ENCODE results near the gene CDK2AP2. TPM values are rescaled to one million over a fixed set of nuclear protein-coding genes. Genes with fewer than 3 reads are reported as not detected.

Gene CDK2AP2
- total RNA-seq, 2 donors from 2014 or later = 91.6 to 142 TPM

DNA sequence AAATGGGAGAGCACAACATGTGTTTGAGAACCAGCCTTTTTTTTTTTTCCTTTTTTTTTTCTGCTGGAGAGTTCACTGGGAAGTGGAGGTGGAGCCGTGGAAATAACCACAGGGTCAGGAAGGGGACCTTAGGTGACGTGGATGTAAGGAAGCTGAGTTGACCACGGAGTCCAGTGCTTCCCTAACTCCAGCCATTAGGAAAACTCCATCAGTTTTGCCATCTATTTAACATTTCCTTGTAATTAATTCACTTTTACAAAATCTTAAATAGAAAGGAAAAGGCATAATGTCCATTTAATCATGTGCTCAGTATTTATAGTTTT is 2.0 kb upstream of the CDK2AP2 start:
- Histone ChIP-seq H3K9me3 (no peaks in the 10 kb centered on the region), H3K36me3 (no peaks in the 10 kb centered on the region), H3K9ac (ENCODE audit: low read depth in 2 of 2, low read length in 2 of 2) (no peak overlapping the region), H3K27ac (no peak overlapping the region), H3K4me1 (peaks cover 17% of the 10 kb centered on the region), H3K27me3 (no peaks in the 10 kb centered on the region), H3K4me3 (no peak overlapping the region)
- DNase-seq = no peak
- TF ChIP-seq, protein P1, sequence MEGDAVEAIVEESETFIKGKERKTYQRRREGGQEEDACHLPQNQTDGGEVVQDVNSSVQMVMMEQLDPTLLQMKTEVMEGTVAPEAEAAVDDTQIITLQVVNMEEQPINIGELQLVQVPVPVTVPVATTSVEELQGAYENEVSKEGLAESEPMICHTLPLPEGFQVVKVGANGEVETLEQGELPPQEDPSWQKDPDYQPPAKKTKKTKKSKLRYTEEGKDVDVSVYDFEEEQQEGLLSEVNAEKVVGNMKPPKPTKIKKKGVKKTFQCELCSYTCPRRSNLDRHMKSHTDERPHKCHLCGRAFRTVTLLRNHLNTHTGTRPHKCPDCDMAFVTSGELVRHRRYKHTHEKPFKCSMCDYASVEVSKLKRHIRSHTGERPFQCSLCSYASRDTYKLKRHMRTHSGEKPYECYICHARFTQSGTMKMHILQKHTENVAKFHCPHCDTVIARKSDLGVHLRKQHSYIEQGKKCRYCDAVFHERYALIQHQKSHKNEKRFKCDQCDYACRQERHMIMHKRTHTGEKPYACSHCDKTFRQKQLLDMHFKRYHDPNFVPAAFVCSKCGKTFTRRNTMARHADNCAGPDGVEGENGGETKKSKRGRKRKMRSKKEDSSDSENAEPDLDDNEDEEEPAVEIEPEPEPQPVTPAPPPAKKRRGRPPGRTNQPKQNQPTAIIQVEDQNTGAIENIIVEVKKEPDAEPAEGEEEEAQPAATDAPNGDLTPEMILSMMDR (IDR thresholded peaks at IDR 0.05) = no peak
- intact Hi-C loops (cut with DNase I) = no loop called here

DNA sequence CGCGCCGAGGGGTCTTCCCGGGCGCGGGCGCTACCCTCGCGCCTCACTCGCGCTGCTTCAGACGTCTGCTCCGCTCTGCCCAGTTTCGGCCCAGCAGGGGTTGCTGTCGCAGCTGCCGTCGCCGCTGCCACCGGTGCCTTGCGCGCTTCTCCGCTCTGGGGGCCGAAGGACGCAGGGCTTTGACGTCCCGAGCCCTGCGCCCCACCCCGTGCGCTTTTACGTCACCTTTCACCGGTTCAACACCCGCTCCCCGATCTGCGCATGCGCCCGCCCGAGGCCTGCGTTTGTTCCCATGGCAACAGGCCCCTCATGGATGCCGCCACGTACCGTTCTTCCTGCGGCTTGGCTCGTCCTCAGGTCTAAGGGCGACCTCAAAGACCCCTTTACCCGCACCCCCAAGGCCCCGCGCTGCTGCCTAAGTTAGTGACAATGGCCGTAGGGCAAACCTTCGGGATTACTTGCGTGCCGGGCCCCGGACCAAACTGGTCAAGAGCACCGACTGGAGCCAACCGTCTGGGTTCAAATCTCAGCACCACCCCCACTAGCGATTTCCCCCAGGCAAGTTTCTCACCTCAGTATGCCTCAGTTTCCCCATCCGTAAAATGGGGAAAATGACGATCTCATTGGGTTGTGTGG is 642 bp upstream of the CDK2AP2 start:
- TF ChIP-seq, protein P1 (IDR thresholded peaks at IDR 0.05) = no peak
- Histone ChIP-seq H3K27ac (peak overlapping the region; percentile 92), H3K9ac (ENCODE audit: low read depth in 2 of 2, low read length in 2 of 2) (peak overlapping the region; percentile 60 to 70), H3K9me3 (no peaks in the 10 kb centered on the region), H3K4me3 (peak overlapping the region; percentile 66), H3K4me1 (peaks cover 21% of the 10 kb centered on the region), H3K36me3 (no peaks in the 10 kb centered on the region), H3K27me3 (no peaks in the 10 kb centered on the region)
- intact Hi-C loops (cut with DNase I) = loop anchor here (5.0 kb wide), 2 partner anchors 116 to 161 kb away; partner anchors contain the start of gene RAD9A
- peak; percentile 99 for DNase-seq

- Histone ChIP-seq H3K4me3 (peak overlapping the region; percentile 66), H3K9ac (ENCODE audit: low read depth in 2 of 2, low read length in 2 of 2) (peak overlapping the region; percentile 84 to 95), H3K9me3 (no peaks in the 10 kb centered on the region), H3K4me1 (peaks cover 23% of the 10 kb centered on the region), H3K27ac (peak overlapping the region; percentile 92), H3K36me3 (peaks cover under 1% of the 10 kb centered on the region), H3K27me3 (no peaks in the 10 kb centered on the region)
- TF ChIP-seq, protein P1 (IDR thresholded peaks at IDR 0.05) = no peak
- peak; percentile 93 for DNase-seq
- intact Hi-C loops (cut with DNase I) = loop anchor here (5.0 kb wide), 2 partner anchors 115 to 160 kb away; partner anchors contain the start of gene RAD9A
Observed at GRCh38 chr11:67507242-67507863, 609 bp downstream of the CDK2AP2 start.

GRCh38 chr11:67506426-67507051 is 1.4 kb downstream of the CDK2AP2 start:
- TF ChIP-seq, protein P1 (IDR thresholded peaks at IDR 0.05) = peak; percentile 2
- intact Hi-C loops (cut with DNase I) = loop anchor here (5.0 kb wide), 2 partner anchors 114 to 159 kb away; partner anchors contain the start of gene RAD9A
- H3K9me3 ChIP-seq = no peaks in the 10 kb centered on the region
- H3K4me3 ChIP-seq = peak overlapping the region; percentile 66
- H3K4me1 ChIP-seq = peaks cover 23% of the 10 kb centered on the region
- DNase-seq = peak; percentile 40
- peak overlapping the region; percentile 84 to 95 for H3K9ac ChIP-seq (ENCODE audit: low read depth in 2 of 2, low read length in 2 of 2)
- H3K27ac ChIP-seq = peak overlapping the region; percentile 92
- H3K27me3 ChIP-seq = no peaks in the 10 kb centered on the region
- peaks cover 8% of the 10 kb centered on the region for H3K36me3 ChIP-seq

- H3K27ac ChIP-seq = peak overlapping the region; percentile 92
- DNase-seq = peak; percentile 95
- H3K36me3 ChIP-seq = peaks cover 9% of the 10 kb centered on the region
- H3K4me1 ChIP-seq = peaks cover 23% of the 10 kb centered on the region
- peak overlapping the region; percentile 84 to 95 for H3K9ac ChIP-seq (ENCODE audit: low read depth in 2 of 2, low read length in 2 of 2)
- TF ChIP-seq, protein P1 (IDR thresholded peaks at IDR 0.05) = peak; percentile 98
- intact Hi-C loops (cut with DNase I) = loop anchor here (5.0 kb wide), 2 partner anchors 114 to 158 kb away; partner anchors contain the start of gene RAD9A
- peak overlapping the region; percentile 66 for H3K4me3 ChIP-seq
- H3K9me3 ChIP-seq = no peaks in the 10 kb centered on the region
- H3K27me3 ChIP-seq = no peaks in the 10 kb centered on the region
Observed at GRCh38 chr11:67505605-67506396, 2.2 kb downstream of the CDK2AP2 start.

Data from colonic mucosa (tissue), 4 donors.